HG03520 (cell line): ENCODE measurements around the gene VGLL4.

Experiments
- ATAC-seq: cut with Tn5 transposase; IDR thresholded peaks from one replicate; pipeline ENCODE4 v1.9.1; 2021; ENCODE audit warnings: mild to moderate bottlenecking, moderate library complexity; ENCODE audit not compliant: unreplicated experiment

VGLL4 gene

DNA sequence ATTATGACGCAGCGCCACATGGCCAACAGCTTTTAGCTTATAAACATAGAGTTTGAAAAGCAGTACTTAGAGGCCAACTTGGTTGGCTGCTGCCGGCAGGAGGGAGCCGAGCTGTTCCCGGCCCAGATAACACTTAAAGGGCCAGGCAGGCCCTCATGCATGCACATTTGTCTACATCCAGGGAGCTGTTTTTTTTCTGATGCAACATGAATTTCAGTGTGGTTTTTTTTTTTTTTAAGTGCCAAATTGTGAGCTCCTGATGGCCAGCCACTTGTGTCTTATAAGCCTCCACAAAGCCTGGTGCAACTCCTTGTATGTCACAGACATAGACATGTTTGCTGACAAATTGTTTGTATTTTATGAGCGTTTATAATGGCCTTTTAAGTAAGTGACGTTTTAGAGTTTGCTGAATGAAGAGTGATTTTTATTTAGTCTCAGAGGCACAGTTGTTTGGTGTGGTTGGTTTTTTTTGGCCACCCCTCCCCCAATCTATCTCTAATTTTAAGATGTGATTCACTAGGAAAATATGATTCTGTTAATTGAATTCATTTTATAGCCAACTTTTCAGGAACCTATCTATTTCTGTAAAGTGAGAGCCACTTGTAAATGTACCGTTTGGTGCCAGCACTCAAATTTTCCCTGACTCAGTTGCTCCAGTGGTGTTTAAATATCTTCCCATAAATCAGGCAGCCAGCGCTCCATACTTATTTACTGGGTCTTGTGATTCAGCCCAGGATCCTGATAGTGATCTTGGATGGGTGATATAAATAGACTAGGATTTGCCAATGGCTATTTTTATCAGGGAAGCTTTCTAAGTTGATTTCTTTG is 134.3 kb downstream of the VGLL4 start:
- ATAC-seq: no peak

DNA sequence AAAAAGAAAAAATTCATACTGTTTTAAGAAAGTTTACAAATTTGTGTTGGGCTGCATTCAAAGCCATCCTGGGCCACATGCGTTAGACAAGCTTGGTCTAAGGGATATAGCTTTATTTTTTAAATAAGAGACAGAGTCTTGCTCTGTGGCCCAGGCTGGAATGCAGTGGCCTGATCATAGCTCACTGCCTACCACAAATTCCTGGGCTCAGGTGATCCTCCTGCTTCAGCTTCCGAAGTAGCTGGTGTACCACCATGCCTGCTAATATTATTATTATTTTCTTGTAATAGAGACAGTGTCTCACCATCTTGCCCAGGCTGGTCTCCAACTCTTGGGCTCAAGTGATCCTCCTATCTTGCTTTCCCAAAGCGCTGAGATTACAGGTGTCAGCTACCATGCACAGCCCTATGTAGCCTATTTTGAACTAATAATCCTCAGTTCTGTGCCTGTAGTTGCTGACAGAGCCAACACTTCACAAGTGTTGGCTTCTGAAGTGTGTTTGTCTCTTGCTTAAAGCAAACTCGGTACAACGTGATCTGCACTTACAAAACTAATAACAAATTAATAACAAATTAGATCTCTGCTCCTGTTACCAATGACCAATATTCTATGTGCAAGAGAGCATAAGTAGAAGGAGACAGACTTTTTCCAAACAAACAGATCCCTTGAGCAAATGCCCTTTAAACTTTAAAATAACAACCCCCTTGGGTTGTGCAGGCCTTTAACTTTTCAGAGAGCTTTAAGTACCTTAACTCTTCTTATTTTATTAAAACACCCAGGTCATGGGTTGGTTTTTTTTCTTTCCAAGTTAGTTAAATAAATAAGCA is 135.2 kb downstream of the VGLL4 start:
- ATAC-seq: no peak

GRCh38 chr3:11507719-11508118 is 136.0 kb downstream of the VGLL4 start:
- ATAC-seq: no peak
